Lung (tissue), 12 donors: ENCODE measurements around the gene DDN. TPM values are rescaled to one million over a fixed set of nuclear protein-coding genes. Genes with fewer than 3 reads are reported as not detected.

Source experiments
- ATAC-seq: fragments of 200-7000 bp; cut with Tn5 transposase; one replicate; pipeline ENCODE4 v1.9.1; 2020; ENCODE audit warnings: moderate number of reproducible peaks; ENCODE audit not compliant: insufficient read depth, low FRiP score
- DNase-seq, 3 donors: peaks; one replicate each; pipeline ENCODE4 v3.0.0-alpha.2; 2013 to 2017
- H3K27ac ChIP-seq, 2 donors: one replicate each; pipeline ENCODE4 v1.5.1; 2013; ENCODE audit warnings: mild to moderate bottlenecking in 2 of 2, moderate library complexity in 2 of 2, control low read depth in 1 of 2, inconsistent platforms in 1 of 2, low read depth in 1 of 2, low read length in 1 of 2
- H3K27me3 ChIP-seq, 3 donors: one replicate each; pipeline ENCODE4 v1.5.1; 2013; ENCODE audit warnings: low read length in 2 of 3; ENCODE audit not compliant: control insufficient read depth in 3 of 3, insufficient read depth in 3 of 3
- H3K36me3 ChIP-seq, 4 donors: one replicate each; pipeline ENCODE4 v1.5.1; 2013; ENCODE audit warnings: low read length in 4 of 4, mild to moderate bottlenecking in 1 of 4, moderate library complexity in 1 of 4; ENCODE audit not compliant: control insufficient read depth in 4 of 4, insufficient read depth in 4 of 4
- H3K4me1 ChIP-seq, 5 donors: one replicate each; pipeline ENCODE4 v1.5.1; 2013; ENCODE audit warnings: low read length in 5 of 5, mild to moderate bottlenecking in 2 of 5, moderate library complexity in 1 of 5; ENCODE audit not compliant: control insufficient read depth in 5 of 5, insufficient read depth in 5 of 5
- H3K4me3 ChIP-seq: one replicate; pipeline ENCODE4 v1.5.1; 2013; ENCODE audit warnings: mild to moderate bottlenecking, control low read depth, moderate library complexity
- H3K9ac ChIP-seq, 2 donors: one replicate each; pipeline ENCODE4 v1.5.1; 2013; ENCODE audit warnings: low read length in 2 of 2, control low read depth in 1 of 2; ENCODE audit not compliant: insufficient read depth in 1 of 2
- H3K9me3 ChIP-seq, 4 donors: one replicate each; pipeline ENCODE4 v1.5.1; 2013; ENCODE audit warnings: low read length in 3 of 4, mild to moderate bottlenecking in 1 of 4, moderate library complexity in 1 of 4; ENCODE audit not compliant: control insufficient read depth in 4 of 4, insufficient read depth in 3 of 4
- CTCF ChIP-seq: IDR thresholded peaks from 2 replicates; pipeline ENCODE4 v1.5.1; 2012; ENCODE audit warnings: mild to moderate bottlenecking; ENCODE audit errors: control extremely low read depth, extremely low read depth
- WGBS, 2 donors: extraction: QIAGEN DNeasy Blood & Tissue Kit; methylation state at CpG; one replicate each; pipeline ENCODE4 v1.1.7; 2013; 5-methylcytosine and 5-hydroxymethylcytosine counted together
- polyA plus RNA-seq, 2 donors: library from polyadenylated mRNA; stranded (reverse); fragments of 200-250 nt; gene quantifications; one replicate each; pipeline ENCODE4 v1.2.1, GENCODE V29; 2013
- total RNA-seq, 2 donors: library from RNA; depleted of rRNA in 1 of 2; stranded (reverse); fragments of >200 nt in 1 of 2; gene quantifications; one replicate each; pipeline ENCODE4 v1.2.1, GENCODE V29; 2014 to 2021
- donor health status: control.
- donor health status: control.
- donor health status: Bipolar disorder and iron deficiency.
- donor health status: healthy.
- donor health status: DM: yes; HTN: yes; CAD: no.

Gene DDN
- total and polyA plus RNA-seq, 4 donors, result 0.04 to 0.12 (median 0.09) TPM

DNA sequence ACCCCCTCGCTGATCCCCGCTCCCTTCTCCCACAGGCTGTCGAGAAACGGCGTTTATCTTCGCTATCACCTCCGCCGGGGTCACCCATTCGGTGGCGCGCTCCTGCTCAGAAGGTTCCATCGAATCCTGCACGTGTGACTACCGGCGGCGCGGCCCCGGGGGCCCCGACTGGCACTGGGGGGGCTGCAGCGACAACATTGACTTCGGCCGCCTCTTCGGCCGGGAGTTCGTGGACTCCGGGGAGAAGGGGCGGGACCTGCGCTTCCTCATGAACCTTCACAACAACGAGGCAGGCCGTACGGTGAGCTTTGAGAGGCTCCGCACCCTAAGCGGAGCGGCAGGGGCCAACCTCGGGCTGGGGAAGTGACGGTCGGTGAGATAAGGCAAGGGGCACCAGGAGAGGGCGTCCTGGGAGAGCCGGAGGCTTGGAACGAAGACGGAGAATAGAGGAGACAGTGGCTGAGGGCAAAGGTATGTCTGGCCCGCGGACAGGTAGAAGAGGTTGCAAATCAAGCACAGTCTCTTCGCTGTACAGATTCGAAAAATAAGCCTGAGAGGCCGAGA is 18.7 kb downstream of the DDN start:
- no peak for DNase-seq
- ATAC-seq, result no peak
- 1 to 3% methylated on average over 46 of the region's 46 CpGs for WGBS, 2 donors
- Histone ChIP-seq H3K36me3 (no peaks in the 10 kb centered on the region), H3K27me3 (peaks cover 0 to 96% (median 92%) of the 10 kb centered on the region in 3 donors), H3K27ac (no peak overlapping the region), H3K4me1 (peaks cover 3 to 32% (median 21%) of the 10 kb centered on the region in 5 donors), H3K4me3 (no peak overlapping the region), H3K9ac (no peak overlapping the region), H3K9me3 (peaks cover 0 to 2% (median 0%) of the 10 kb centered on the region in 4 donors)
- TF ChIP-seq CTCF, result no peak

GRCh38 chr12:48979602-48980388 is 19.4 kb downstream of the DDN start:
- ATAC-seq (no peak), DNase-seq (peak in 1 of 3 donors; percentile 58)
- Histone ChIP-seq H3K27ac (no peak overlapping the region), H3K9ac (no peak overlapping the region), H3K4me3 (no peak overlapping the region), H3K9me3 (peaks cover 0 to 2% (median 0%) of the 10 kb centered on the region in 4 donors), H3K4me1 (peaks cover 3 to 32% (median 21%) of the 10 kb centered on the region in 5 donors), H3K36me3 (no peaks in the 10 kb centered on the region), H3K27me3 (peaks cover 0 to 94% (median 92%) of the 10 kb centered on the region in 3 donors)
- WGBS, 2 donors, result 1% methylated on average over 54 to 55 of the region's 55 CpGs
- TF ChIP-seq CTCF, result no peak

DNA sequence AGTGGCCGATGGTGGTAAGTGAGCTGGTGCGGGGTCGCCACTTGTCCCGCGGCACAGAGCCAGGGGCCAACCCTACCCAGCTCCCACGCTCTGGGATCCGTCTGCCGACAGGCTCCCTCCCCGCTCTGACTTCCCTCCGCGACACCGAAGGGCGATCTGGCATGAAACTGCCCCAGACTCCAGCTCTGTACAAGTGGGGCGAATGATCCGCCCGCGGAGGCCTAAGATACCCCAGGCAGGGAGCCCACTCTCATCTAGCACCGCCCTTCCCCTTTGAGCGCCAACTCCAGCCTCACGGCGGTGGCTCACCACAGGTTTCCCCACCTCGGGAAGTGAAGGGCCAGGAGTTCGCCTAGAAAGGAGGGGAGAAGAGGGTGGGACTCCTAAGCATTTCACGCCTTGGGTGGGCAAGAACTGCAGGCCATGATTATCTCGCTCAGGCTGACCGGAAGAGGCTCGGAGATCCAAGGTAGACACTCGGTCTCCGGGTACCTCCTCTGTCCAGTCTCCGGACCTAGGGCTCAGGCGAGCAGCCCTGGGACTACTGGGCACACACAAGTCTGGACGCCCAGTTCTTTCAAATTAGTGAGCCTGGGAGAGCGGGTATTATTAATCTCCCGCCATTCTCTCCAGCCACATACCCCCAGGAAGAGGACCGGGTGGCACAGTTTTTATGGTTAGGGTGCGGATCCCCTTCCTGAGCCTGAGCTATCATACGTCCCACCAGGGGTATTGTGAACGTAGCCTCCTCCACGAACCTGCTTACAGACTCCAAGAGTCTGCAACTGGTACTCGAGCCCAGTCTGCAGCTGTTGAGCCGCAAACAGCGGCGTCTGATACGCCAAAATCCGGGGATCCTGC is 20.2 kb downstream of the DDN start:
- TF ChIP-seq CTCF, result no peak
- ATAC-seq (no peak), DNase-seq (no peak)
- H3K27me3 ChIP-seq, result peaks cover 0 to 94% (median 92%) of the 10 kb centered on the region in 3 donors
- no peak overlapping the region for H3K27ac ChIP-seq
- peaks cover 3 to 32% (median 21%) of the 10 kb centered on the region in 5 donors for H3K4me1 ChIP-seq
- H3K9me3 ChIP-seq, result peaks cover 0 to 4% (median 0%) of the 10 kb centered on the region in 4 donors
- no peaks in the 10 kb centered on the region for H3K36me3 ChIP-seq
- no peak overlapping the region for H3K4me3 ChIP-seq
- no peak overlapping the region for H3K9ac ChIP-seq
- WGBS, 2 donors, result 3 to 4% methylated on average over 40 to 45 of the region's 45 CpGs
